HepG2 (cell line): ENCODE results near the gene VAC14. TPM values are rescaled to one million over a fixed set of nuclear protein-coding genes. Genes with fewer than 3 reads are reported as not detected.

Source experiments
- CREBL2 ChIP-seq: sonication (generic); formaldehyde crosslinking; IDR thresholded peaks from 2 replicates; pipeline ENCODE4 v1.8.1; 2023; ENCODE audit warnings: missing genetic modification reagents, mild to moderate bottlenecking, borderline replicate concordance
- DPF2 ChIP-seq: sonication (generic); formaldehyde crosslinking; IDR thresholded peaks from 2 replicates; pipeline ENCODE4 v1.4.0; 2020; ENCODE audit warnings: mild to moderate bottlenecking, low read depth, missing genetic modification reagents, borderline replicate concordance
- EED ChIP-seq: sonication (generic); formaldehyde crosslinking; IDR thresholded peaks from 2 replicates; pipeline ENCODE4 v1.5.0; 2020; ENCODE audit warnings: mild to moderate bottlenecking, missing genetic modification reagents
- GTF2F1 ChIP-seq: fragments of 150-350 bp; IDR thresholded peaks from 2 replicates; pipeline ENCODE4 v1.6.1; 2014; ENCODE audit warnings: low read length
- HNF4G ChIP-seq, 2 experiments: sonication (generic) in 1 of 2; formaldehyde crosslinking in 1 of 2; IDR thresholded peaks; 2 replicates each; pipeline versions ENCODE4 v1.4.0 to v1.6.1; 2011 to 2020; ENCODE audit warnings: borderline replicate concordance in 2 of 2, low read depth in 2 of 2, mild to moderate bottlenecking in 2 of 2, low read length in 1 of 2, missing genetic modification reagents in 1 of 2, moderate library complexity in 1 of 2
- IRF9 ChIP-seq: sonication (generic); formaldehyde crosslinking; IDR thresholded peaks from 2 replicates; pipeline ENCODE4 v1.8.0; 2022; ENCODE audit warnings: missing genetic modification reagents, mild to moderate bottlenecking, borderline replicate concordance
- IRX3 ChIP-seq: sonication (generic); formaldehyde crosslinking; IDR thresholded peaks from 2 replicates; pipeline ENCODE4 v1.8.1; 2023; ENCODE audit warnings: mild to moderate bottlenecking, low read depth, missing genetic modification reagents, borderline replicate concordance
- KDM1A ChIP-seq: IDR thresholded peaks from 2 replicates; pipeline ENCODE4 v1.6.1; 2016; ENCODE audit warnings: missing compliant biosample characterization
- LCORL ChIP-seq, 2 experiments: fragments of 450-650 bp in 1 of 2; sonication (generic) in 1 of 2; formaldehyde crosslinking in 1 of 2; IDR thresholded peaks; 2 replicates each; pipeline versions ENCODE4 v1.5.0 to v1.6.1; 2017 to 2020; ENCODE audit warnings: antibody characterized with exemption in 1 of 2, missing genetic modification reagents in 1 of 2
- PCBP2 ChIP-seq: fragments of 200-400 bp; formaldehyde crosslinking; optimal IDR thresholded peaks from 2 replicates; pipeline ENCODE3; 2018; ENCODE audit warnings: low read length, low read depth; ENCODE audit not compliant: poor library complexity, severe bottlenecking
- POGK ChIP-seq: sonication (generic); formaldehyde crosslinking; conservative IDR thresholded peaks from 2 replicates; pipeline ENCODE4 v1.8.0; 2022; ENCODE audit warnings: mild to moderate bottlenecking, moderate library complexity, missing genetic modification reagents
- RFX1 ChIP-seq: fragments of 450-650 bp; IDR thresholded peaks from 2 replicates; pipeline ENCODE4 v1.6.1; 2017
- RXRB ChIP-seq: IDR thresholded peaks from 2 replicates; pipeline ENCODE4 v1.6.1; 2016; ENCODE audit warnings: borderline replicate concordance, missing genetic modification reagents, missing compliant biosample characterization
- SAFB2 ChIP-seq: sonication (generic); formaldehyde crosslinking; IDR thresholded peaks from 2 replicates; pipeline ENCODE4 v1.5.1; 2020; ENCODE audit warnings: missing genetic modification reagents, low read depth, mild to moderate bottlenecking, borderline replicate concordance
- SALL2 ChIP-seq: sonication (generic); formaldehyde crosslinking; IDR thresholded peaks from 2 replicates; pipeline ENCODE4 v1.8.1; 2023; ENCODE audit warnings: mild to moderate bottlenecking, missing genetic modification reagents, inconsistent platforms
- SNAPC2 ChIP-seq: sonication (generic); formaldehyde crosslinking; IDR thresholded peaks from 2 replicates; pipeline ENCODE4 v1.8.1; 2022; ENCODE audit warnings: mild to moderate bottlenecking, missing genetic modification reagents
- STAT6 ChIP-seq: sonication (generic); formaldehyde crosslinking; IDR thresholded peaks from 2 replicates; pipeline ENCODE4 v1.4.0; 2020; ENCODE audit warnings: missing genetic modification reagents, mild to moderate bottlenecking, borderline replicate concordance
- U2AF2 ChIP-seq: fragments of 200-400 bp; formaldehyde crosslinking; IDR thresholded peaks from 2 replicates; pipeline ENCODE4 v1.6.1; 2017; ENCODE audit warnings: low read depth, mild to moderate bottlenecking, low read length
- ZNF264 ChIP-seq: sonication (generic); formaldehyde crosslinking; IDR thresholded peaks from 2 replicates; pipeline ENCODE4 v1.4.0; 2020; ENCODE audit warnings: missing genetic modification reagents
- ZNF616 ChIP-seq: sonication (generic); formaldehyde crosslinking; IDR thresholded peaks from 2 replicates; pipeline ENCODE4 v1.5.0; 2020; ENCODE audit warnings: low read depth, mild to moderate bottlenecking, missing genetic modification reagents
- ZNF75D ChIP-seq: sonication (generic); formaldehyde crosslinking; IDR thresholded peaks from 2 replicates; pipeline ENCODE4 v1.8.1; 2023; ENCODE audit warnings: missing genetic modification reagents, mild to moderate bottlenecking, borderline replicate concordance
- ZNF768 ChIP-seq: sonication (generic); formaldehyde crosslinking; IDR thresholded peaks from 2 replicates; pipeline ENCODE4 v1.4.0; 2020; ENCODE audit warnings: missing genetic modification reagents
- polyA plus RNA-seq, 8 experiments: library from polyadenylated mRNA; depleted of rRNA in 3 of 8; stranded (reverse) in 7 of 8; unstranded in 1 of 8; fragments of >200 nt; fragmentation: Illumina TruSeq in 4 of 8; extraction: Trizol in 4 of 8; gene quantifications; 2 replicates each; pipeline versions ENCODE4 v1.2.1 to v1.2.3, GENCODE V29; 2011 to 2016; ENCODE audit warnings: low read depth in 4 of 8, missing spikeins in 1 of 8, mixed read lengths in 1 of 8; ENCODE audit not compliant: insufficient read depth in 1 of 8
- total RNA-seq, 5 experiments: library from RNA; depleted of rRNA; stranded (reverse); fragments of >200 nt; fragmentation: Illumina TruSeq; extraction: Trizol; gene quantifications; 2 replicates each; pipeline ENCODE4 v1.2.3, GENCODE V29; 2016; ENCODE audit warnings: low read depth in 1 of 5

Gene VAC14
- total and polyA plus RNA-seq, 2 of the 13 experiments (the other 11 are each of a cell fraction or from before 2014, with no cell fraction given) = 23.5 to 24.6 TPM

GRCh38 chr16:70685061-70685937, 115.7 kb downstream of the VAC14 start (continued):
- TF ChIP-seq EED (CRISPR knock-in tag) = 0 out of 2 replicates have a peak, but pooled peaks have one; percentile 62
- no peak for TF ChIP-seq RFX1
- no peak for TF ChIP-seq KDM1A
- TF ChIP-seq SALL2 = no peak
- no peak for TF ChIP-seq U2AF2
- no peak for TF ChIP-seq HNF4G (IDR thresholded peaks at IDR 0.05; ENCODE audit: borderline replicate concordance, low read depth, low read length)
- 0 out of 2 replicates have a peak, but pooled peaks have one; percentile 40 for TF ChIP-seq HNF4G (CRISPR knock-in tag; IDR thresholded peaks at IDR 0.05; ENCODE audit: borderline replicate concordance, low read depth)
- no peak for TF ChIP-seq ZNF75D
- 0 out of 2 replicates have a peak, but pooled peaks have one; percentile 64 for TF ChIP-seq POGK
- no peak for TF ChIP-seq DPF2 (CRISPR knock-in tag)
- TF ChIP-seq RXRB (CRISPR knock-in tag) = no peak
- TF ChIP-seq GTF2F1 = no peak
- TF ChIP-seq PCBP2 = no peak
- TF ChIP-seq ZNF768 (CRISPR knock-in tag) = 0 out of 2 replicates have a peak, but pooled peaks have one; percentile 56
- TF ChIP-seq ZNF616 (CRISPR knock-in tag) = no peak
- TF ChIP-seq SAFB2 (CRISPR knock-in tag) = no peak
- TF ChIP-seq LCORL (IDR thresholded peaks at IDR 0.05) = no peak
- peak; percentile 6; the same call in 1 of the 2 replicates for TF ChIP-seq LCORL (CRISPR knock-in tag; IDR thresholded peaks at IDR 0.05)
- TF ChIP-seq SNAPC2 (CRISPR knock-in tag) = no peak
- TF ChIP-seq ZNF264 (CRISPR knock-in tag) = no peak
- TF ChIP-seq IRF9 (CRISPR knock-in tag) = no peak
- no peak for TF ChIP-seq IRX3
- TF ChIP-seq CREBL2 (CRISPR knock-in tag) = 0 out of 2 replicates have a peak, but pooled peaks have one; percentile 42
- no peak for TF ChIP-seq STAT6
